ENCODE results near the gene MTR.
A peak's percentile ranks its signal among the peaks of the same experiment; 100 is the strongest.

The MTR gene

GRCh38 chr1:236768601-236769000 is 26.5 kb upstream of the MTR start:
- no peak for DNase-seq
- in situ Hi-C loops (cut with MboI; ENCODE audit: low pct_unique_long_range_greater_than_20kb, low sequenced_read_pairs) = no loop called here

GRCh38 chr1:236773919-236774318 is 21.2 kb upstream of the MTR start:
- peak; percentile 44 for DNase-seq
- in situ Hi-C loops (cut with MboI; ENCODE audit: low pct_unique_long_range_greater_than_20kb, low sequenced_read_pairs) = no loop called here

DNA sequence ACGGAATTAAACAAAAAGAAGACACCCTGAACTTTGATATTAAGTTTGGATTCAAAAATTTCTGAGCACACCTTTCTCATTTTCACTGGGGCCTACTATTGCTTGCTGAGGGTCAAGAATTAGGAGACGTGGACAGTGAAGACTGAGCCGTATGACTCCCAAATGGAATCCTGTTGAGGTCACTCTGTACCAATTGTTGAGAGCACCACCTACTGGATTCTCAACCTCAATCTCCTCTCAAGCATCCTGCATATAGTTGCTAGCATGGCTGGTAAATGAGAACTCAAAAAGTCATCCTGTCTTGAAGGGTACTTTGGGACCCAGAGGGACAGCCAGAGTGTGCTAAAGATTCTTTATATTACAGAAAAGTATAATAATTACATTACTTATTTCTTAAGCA is 20.2 kb upstream of the MTR start:
- in situ Hi-C loops (cut with MboI; ENCODE audit: low pct_unique_long_range_greater_than_20kb, low sequenced_read_pairs) = no loop called here
- no peak for DNase-seq

DNA sequence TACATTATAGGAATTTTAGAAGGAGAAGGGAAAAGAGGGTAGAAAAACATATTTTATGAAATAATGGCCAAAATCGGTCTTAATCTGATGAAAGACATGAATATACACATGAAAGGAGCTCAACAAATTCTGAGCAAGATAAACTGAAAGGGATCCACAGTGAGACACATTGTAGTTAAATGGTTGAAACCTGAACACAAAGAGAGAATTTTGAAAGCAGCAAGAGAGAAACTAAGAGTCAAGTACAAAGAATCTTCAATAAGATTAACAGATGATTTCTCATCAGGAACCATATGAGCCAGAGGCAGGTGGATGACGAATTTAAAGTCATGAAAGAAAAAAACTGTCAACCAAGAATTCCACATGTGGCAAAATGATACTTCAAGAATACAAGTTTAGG is 15.8 kb upstream of the MTR start:
- no peak for DNase-seq
- in situ Hi-C loops (cut with MboI; ENCODE audit: low pct_unique_long_range_greater_than_20kb, low sequenced_read_pairs) = no loop called here

GRCh38 chr1:236785477-236785876 is 9.6 kb upstream of the MTR start:
- in situ Hi-C loops (cut with MboI; ENCODE audit: low pct_unique_long_range_greater_than_20kb, low sequenced_read_pairs) = no loop called here
- DNase-seq = no peak

DNA sequence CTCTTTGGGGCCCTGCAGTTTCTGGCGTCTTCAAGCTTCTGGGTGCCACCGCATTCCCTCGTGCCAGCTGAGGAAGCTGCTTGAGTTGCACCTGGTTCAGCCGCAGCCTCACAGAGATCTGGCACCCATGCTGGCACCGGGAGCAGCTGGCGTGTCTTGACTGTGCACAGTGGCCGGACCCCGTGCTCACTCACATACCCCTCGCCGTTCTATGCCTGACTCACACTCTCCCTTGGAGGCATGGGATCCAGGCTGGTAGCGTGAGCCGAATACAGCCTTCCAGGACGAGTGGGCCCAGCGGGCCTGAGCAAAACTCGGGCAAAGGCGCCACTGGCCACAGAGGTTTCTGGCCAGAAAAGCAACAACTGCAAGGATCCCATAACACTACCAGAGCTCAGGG is 8.6 kb upstream of the MTR start:
- DNase-seq = no peak
- in situ Hi-C loops (cut with MboI; ENCODE audit: low pct_unique_long_range_greater_than_20kb, low sequenced_read_pairs) = no loop called here

DNA sequence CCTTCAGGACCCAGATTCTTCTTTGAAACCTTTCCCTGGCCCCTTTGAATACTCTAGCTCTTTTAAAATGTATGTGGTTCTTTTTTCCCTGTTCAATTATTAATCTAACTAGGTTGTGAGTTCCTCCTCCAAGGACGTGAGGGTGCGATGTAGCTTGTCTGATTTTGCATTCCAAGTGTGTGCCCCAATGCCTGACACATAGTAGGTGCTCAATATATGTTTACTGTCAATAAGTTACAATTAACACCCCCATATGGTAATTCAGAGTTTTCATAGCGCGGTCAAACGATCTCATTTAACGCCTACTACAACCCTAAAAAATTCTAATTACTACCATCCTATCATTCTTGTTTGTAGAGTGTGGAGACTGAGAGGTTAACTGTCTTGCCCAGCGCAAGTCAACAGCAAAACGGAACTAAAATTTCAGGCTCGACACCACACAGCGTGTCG is 482 bp upstream of the MTR start:
- no peak for DNase-seq
- in situ Hi-C loops (cut with MboI; ENCODE audit: low pct_unique_long_range_greater_than_20kb, low sequenced_read_pairs) = no loop called here

- peak; percentile 56 for DNase-seq
- in situ Hi-C loops (cut with MboI; ENCODE audit: low pct_unique_long_range_greater_than_20kb, low sequenced_read_pairs) = no loop called here
Measured at GRCh38 chr1:236795757-236796667, 920 bp downstream of the MTR start.

DNA sequence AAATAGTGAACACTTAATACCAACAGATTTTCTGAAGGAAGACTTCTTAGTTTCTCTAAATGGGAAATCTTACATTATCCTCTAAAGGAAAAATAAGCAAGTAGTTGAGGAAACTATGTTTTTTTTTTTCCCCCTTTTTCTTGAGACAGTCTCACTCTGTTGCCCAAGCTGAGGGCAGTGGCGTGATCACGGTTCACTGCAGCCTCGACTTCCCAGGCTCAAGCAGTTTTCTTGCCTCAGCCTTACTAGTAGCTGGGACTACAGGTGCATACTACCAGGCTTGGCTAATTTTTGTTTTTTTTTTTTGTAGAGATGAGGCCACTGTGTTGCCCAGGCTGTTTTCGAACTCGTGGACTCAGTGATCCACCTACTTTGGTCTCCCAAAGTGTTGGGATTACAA is 3.9 kb downstream of the MTR start:
- in situ Hi-C loops (cut with MboI; ENCODE audit: low pct_unique_long_range_greater_than_20kb, low sequenced_read_pairs) = no loop called here
- no peak for DNase-seq

DNA sequence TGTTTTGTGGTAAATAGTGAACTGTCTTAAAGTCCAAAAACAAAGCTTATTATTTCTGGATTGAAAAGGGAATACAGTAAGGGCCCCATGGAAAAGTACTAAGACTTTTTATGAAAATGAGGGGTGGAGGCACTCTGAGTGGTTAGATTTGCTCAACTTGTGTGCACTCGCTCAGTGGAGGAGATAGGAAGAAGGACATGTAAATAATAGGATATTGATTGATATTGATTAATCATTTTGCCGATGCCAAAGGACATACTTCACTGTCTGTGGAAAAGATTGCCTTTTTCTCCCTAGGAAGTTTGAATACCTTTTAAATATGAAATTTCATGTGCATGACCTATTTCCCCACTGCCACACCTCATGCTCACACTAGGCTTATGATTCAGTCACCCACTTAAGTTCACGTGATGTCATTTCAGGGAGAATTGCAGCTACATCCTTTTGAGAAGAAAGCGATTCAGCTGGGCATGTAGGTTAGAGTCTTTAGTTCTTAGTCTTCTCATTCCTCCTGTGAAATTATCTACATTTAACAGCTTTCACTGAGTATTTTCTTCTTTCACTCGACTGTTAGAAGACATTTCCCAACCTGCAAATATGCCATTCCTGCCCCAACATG is 5.0 kb downstream of the MTR start:
- in situ Hi-C loops (cut with MboI; ENCODE audit: low pct_unique_long_range_greater_than_20kb, low sequenced_read_pairs) = no loop called here
- DNase-seq = no peak

DNA sequence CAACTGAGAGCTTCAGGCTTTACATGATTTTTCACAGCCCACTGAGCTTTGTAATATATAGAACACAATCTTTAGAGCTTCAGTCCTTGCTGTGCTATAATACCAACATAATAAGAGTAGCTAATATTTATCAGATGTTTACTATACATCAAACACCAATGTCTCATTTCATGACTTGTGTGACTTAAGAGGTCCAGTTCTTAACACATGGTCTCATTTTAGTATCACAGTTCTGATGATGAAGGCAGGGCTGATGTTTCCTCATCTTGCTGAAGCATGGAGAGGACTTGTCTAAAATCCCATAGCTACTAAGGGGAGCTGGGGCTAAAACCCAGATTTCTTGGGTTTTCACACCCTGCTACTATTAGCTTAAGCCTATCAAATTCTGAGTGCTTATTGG is 5.5 kb downstream of the MTR start:
- in situ Hi-C loops (cut with MboI; ENCODE audit: low pct_unique_long_range_greater_than_20kb, low sequenced_read_pairs) = no loop called here
- DNase-seq = no peak

GRCh38 chr1:236802264-236802663 is 7.2 kb downstream of the MTR start:
- in situ Hi-C loops (cut with MboI; ENCODE audit: low pct_unique_long_range_greater_than_20kb, low sequenced_read_pairs) = no loop called here

GRCh38 chr1:236806634-236807033 is 11.5 kb downstream of the MTR start:
- no peak for DNase-seq
- in situ Hi-C loops (cut with MboI; ENCODE audit: low pct_unique_long_range_greater_than_20kb, low sequenced_read_pairs) = no loop called here

More at GRCh38 chr1:236802264-236802663, 7.2 kb downstream of the MTR start:
- no peak for DNase-seq

- in situ Hi-C loops (cut with MboI; ENCODE audit: low pct_unique_long_range_greater_than_20kb, low sequenced_read_pairs) = no loop called here
- DNase-seq = no peak
Measured at GRCh38 chr1:236808005-236808404, 12.9 kb downstream of the MTR start.

DNA sequence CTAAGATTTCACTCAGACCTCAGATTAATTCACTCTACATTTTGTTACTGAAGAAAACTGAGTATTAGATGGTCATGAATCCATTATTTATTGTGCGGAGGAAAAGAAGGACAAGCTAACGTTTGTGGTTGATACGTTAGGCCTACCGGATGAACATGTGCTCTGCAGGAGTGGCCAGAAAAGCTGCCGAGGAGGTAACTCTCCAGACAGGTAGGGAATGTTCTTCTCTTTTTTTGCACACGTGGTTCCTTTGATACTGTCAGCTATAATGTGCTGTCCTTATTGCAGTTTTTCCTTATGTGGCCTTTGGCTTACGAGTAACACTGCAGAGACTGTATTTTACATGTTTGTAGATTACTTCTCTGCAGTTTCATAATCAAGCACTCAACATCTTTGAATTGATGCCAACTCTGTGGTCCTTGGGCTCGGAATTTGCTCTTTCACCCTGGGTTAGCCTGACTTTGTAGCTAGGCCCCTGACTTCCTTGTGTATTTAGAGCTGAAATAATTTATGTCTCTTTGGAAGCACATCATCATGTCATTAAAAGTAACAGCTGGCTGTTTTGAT is 13.6 kb downstream of the MTR start:
- no peak for DNase-seq
- in situ Hi-C loops (cut with MboI; ENCODE audit: low pct_unique_long_range_greater_than_20kb, low sequenced_read_pairs) = no loop called here

- in situ Hi-C loops (cut with MboI; ENCODE audit: low pct_unique_long_range_greater_than_20kb, low sequenced_read_pairs) = no loop called here
- no peak for DNase-seq
Measured at GRCh38 chr1:236809148-236809547, 14.1 kb downstream of the MTR start.

DNA sequence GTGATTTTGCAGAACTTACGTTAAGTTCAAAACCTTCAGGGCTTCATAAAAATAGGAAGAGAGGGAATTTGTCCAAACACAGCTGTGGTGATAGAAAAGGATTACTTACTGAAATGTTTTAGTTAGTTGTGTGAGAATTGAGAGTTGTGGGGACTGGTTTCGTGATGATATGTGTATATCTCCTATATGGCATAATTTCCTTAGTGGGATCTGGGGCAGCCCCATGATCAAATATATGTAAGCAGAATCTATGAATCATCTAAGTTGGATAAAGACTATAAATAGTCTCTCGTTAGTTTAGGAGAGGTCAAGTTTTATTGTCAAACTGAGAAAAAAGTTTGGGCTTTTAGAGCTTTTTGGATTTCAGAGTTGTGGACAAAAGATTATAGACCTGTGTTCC is 14.9 kb downstream of the MTR start:
- in situ Hi-C loops (cut with MboI; ENCODE audit: low pct_unique_long_range_greater_than_20kb, low sequenced_read_pairs) = no loop called here
- DNase-seq = no peak

GRCh38 chr1:236812334-236813030 is 17.4 kb downstream of the MTR start:
- in situ Hi-C loops (cut with MboI; ENCODE audit: low pct_unique_long_range_greater_than_20kb, low sequenced_read_pairs) = no loop called here
- DNase-seq = no peak

- no peak for DNase-seq
- in situ Hi-C loops (cut with MboI; ENCODE audit: low pct_unique_long_range_greater_than_20kb, low sequenced_read_pairs) = no loop called here
Measured at GRCh38 chr1:236815941-236816340, 20.8 kb downstream of the MTR start.

GRCh38 chr1:236819856-236820255 is 24.8 kb downstream of the MTR start:
- in situ Hi-C loops (cut with MboI; ENCODE audit: low pct_unique_long_range_greater_than_20kb, low sequenced_read_pairs) = no loop called here
- DNase-seq = no peak
